Colon (tissue), 2 donors: ENCODE data around the gene CLDN7.

Experiments used
- FAIRE-seq: peaks from 2 replicates; lab custom pipeline; 2012; peaks lifted over from hg19 to GRCh38; lab: Jason Lieb, UNC
- donor health status: control.
- donor health status: control.

Gene CLDN7

GRCh38 chr17:7219229-7219811 is 43.0 kb downstream of the CLDN7 start:
- no peak for FAIRE-seq

- FAIRE-seq = no peak
These were observed 43.5 kb downstream of the CLDN7 start for GRCh38 chr17:7218758-7219157.

DNA sequence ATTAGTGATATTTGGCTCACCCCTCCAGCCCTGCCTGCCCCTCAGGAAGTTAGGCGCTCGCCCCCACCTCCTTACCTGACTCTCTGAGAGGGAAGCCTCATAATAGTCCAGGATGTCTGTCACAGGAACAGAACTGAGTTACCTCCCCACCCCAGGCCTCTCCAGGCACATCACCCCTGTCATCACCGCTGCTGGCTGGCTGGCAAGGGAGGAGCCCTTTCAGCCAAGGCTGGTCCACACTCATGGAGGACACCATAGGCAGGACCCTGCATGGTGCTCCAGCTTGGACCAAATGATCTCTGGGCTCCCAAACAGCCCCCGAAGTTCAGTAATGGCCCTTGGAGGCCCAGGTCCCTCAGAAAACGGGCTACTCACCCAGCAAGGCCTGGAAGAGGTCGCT is 44.1 kb downstream of the CLDN7 start:
- no peak for FAIRE-seq

DNA sequence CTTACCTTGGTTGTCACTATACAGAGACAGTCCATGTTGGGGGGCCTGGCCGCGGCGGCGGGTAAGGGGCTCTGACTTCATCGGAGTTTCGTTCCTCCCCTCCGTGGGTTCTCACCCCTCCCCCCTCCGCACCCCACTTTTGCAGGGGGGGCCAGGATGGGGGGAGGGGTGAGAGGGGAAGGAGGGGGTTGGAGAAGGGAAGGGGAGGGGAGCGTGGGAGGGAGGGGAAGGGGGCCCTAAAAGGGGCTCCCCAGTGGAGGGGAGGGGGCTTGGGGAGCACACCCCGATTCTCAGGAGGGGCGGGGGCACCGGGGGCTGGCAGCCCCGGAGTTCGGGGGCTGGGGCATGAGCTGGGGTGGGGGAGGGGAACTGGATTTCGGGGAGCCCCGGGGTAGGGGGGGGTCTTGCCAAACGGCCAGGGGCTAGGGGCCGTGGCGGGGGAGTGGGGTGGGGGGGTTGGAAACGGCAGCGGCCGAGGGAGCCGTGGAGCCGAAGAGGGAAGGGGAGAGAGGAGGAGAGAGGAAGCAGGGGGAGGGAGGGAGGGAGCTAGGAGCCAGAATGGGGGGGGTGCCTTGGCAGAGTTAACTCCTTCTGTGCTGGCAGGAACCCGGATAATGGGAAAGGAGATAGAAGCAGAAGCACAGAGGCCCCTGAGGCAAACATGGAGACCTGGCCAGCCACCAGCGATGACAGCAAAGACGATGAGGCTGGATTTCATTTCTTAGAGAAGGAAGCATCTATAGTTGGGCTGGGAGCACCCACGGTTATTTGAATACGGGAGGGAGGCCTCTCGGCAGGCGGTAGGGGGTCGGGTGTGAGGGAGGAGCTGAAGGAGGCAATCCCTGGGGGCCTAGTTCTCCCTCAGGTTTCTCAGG is 44.9 kb downstream of the CLDN7 start:
- FAIRE-seq = no peak

GRCh38 chr17:7216242-7217112 is 45.8 kb downstream of the CLDN7 start:
- FAIRE-seq = no peak

DNA sequence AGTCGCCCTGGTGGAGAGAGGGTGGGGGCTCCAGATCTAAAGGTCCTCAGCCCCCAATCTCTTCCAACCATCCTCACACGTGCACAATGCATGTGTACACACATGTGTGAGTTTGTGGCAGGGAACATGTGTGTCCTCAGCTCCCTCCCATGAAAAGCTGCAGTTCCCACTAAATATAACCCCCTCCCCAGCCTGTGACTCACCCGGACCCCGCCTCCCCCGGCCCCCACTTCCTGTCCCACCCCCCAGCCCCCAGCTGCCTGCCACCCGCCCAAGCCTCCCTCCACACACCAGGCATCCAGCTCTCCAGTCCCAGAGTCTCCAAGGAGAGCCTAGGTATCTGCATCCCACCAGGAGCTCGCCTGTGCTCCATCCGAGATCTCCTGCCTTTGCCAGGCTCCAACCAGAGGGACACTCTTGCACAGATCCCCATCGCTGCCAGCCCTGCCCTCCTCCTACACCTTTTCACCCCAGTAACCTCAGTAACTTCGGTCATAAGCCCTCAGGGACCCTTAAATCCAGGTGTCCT is 46.6 kb downstream of the CLDN7 start:
- no peak for FAIRE-seq

- FAIRE-seq = no peak
These were observed 47.1 kb downstream of the CLDN7 start for GRCh38 chr17:7215136-7215638.

- FAIRE-seq = no peak
These were observed 47.8 kb downstream of the CLDN7 start for GRCh38 chr17:7214300-7215135.

DNA sequence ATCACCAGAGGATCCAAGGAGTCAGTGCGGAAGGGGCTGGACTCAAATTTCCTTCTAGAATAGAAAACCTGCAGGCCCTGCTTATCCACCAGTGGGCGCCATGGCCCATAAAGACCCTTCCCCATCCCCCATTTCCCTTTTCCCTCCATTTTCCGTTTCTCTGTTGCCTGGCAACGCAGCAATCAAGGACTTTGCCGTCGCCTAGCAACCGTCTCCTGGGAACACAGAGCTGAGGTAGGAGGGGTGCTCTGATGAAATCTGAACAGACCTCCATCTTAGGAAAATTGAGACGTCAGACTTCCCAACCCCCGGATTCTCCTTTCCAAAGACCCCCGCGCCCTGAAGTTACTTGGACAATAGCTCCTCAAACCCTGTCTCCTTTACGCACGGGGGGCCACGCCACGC is 48.4 kb downstream of the CLDN7 start:
- FAIRE-seq = no peak

- FAIRE-seq = no peak
These were observed 50.6 kb downstream of the CLDN7 start for GRCh38 chr17:7211491-7212273.
